Inferior parietal cortex (tissue), 1 donor: ENCODE data around the gene ARHGAP10.
"Not testable (repeated sequence)": the region's sequence is repeated elsewhere in the genome, so short reads cannot be mapped to it uniquely, and the experiment has no call there.

Source experiments
- DNase-seq: peaks from one replicate; pipeline ENCODE4 v3.0.0-alpha.2; 2016; ENCODE audit errors: extremely low spot score

Gene ARHGAP10

GRCh38 chr4:147794314-147794680 is 62.4 kb downstream of the ARHGAP10 start:
- no peak for DNase-seq

GRCh38 chr4:147794787-147795413 is 63.0 kb downstream of the ARHGAP10 start:
- no peak for DNase-seq

DNA sequence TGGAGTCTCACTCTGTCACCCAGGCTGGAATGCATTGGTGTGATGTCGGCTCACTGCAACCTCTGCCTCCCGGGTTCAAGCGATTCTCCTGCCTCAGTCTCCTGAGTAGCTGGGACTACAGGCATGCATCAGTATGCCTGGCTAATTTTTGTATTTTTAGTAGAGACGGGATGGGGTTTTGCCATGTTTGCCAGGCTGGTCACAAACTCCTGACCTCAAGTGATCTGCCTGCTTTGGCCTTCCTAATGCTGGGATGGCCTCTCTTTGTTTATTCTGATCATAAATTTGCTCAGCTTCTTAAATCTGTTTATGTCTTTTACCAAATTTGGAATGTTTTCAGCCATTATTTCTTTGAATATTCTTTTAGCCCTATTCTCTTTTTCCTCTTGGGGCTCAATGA is 67.2 kb downstream of the ARHGAP10 start:
- not testable (repeated sequence) for DNase-seq

- no peak for DNase-seq
Measured at GRCh38 chr4:147799986-147800555, 68.2 kb downstream of the ARHGAP10 start.

GRCh38 chr4:147801820-147802219 is 69.9 kb downstream of the ARHGAP10 start:
- no peak for DNase-seq

DNA sequence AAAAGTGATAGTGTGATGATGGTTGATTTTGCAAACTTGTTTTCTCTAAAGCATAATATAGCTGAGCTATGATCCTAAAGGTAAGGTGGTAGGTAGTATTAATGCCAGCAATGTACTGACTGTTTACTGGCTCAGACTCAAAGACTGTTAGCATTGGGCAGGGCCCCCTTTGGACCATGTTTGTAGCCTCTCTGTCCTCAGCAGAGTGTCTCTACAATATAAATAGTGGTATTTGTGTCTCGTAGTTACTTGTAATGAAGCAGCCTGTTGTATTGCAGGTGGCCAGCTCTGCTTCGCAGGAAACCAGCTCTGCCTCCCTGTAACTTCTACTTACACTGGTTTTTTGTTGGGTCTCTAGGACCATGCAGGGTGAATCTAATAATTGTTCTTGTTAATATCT is 70.5 kb downstream of the ARHGAP10 start:
- DNase-seq, result no peak

DNA sequence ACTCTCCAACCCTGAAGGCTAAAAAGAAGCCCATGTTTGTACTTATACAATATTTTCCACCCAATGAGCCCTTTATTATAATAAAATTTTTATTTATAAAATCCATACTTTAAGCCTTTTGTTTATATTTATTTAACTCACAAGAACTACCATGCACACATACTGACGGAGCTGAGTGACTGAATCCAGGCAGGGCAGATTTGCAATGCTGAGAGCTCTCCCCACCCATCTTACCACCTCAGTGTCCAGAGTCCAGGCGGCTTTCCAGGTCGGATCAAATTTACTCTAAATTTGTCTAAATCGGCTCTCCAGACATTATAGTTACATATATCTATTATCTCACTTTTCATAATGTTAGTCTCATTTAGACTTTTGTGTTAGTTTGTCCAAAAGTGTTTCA is 74.1 kb downstream of the ARHGAP10 start:
- no peak for DNase-seq

- DNase-seq, result no peak
Measured at GRCh38 chr4:147808447-147808846, 76.6 kb downstream of the ARHGAP10 start.

DNA sequence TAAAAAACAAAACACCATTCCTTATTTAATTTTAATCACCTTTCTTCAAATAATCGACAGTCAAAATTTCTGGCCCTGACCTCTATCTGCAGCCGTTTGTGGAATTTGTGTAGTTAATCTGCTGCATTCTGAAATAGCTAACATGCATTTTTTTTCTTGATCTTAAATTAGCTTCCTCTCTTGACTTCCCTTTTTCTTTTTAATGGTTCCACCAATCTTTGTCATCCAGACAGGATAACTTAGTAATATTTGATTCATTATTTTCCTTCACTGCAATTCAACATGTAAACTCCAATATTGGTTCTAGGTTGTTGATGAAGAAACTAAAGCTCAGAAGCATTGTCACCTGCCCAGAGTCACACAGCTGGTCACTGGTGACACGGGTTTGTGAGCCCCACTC is 77.3 kb downstream of the ARHGAP10 start:
- DNase-seq, result no peak

- no peak for DNase-seq
Measured at GRCh38 chr4:147811878-147812277, 80.0 kb downstream of the ARHGAP10 start.

DNA sequence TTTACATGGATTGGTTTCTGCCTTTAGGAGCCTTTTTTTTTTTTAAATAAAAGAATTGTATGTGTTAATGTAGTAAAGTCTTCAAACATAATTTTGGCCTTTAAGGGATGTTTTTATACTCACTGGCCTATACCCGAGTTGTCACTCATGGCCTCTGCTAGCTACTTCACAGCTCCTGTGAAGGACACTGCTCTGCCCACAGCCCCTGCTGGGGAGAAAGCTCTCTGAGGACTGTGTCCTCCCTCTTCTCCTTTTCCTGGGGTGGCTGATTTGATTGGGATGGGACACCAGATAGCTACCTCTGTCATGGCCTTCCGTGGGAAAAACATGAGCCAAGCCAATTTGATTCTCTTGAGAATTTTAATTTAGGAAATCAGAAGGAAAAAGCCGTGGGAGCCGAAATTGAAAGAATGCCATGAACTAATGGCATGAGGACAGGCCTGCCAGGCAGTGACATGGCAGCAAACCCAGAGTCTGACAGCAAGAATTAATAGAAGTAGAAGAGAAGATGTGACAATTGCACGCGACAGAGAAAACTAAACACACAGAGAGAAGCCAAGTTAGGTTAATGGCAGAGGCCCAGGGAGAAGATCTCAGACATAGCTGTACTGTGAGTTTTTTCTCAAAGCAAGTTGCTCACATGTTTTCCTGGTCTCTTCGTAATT is 81.4 kb downstream of the ARHGAP10 start:
- DNase-seq, result no peak

GRCh38 chr4:147813973-147814372 is 82.1 kb downstream of the ARHGAP10 start:
- DNase-seq, result no peak

DNA sequence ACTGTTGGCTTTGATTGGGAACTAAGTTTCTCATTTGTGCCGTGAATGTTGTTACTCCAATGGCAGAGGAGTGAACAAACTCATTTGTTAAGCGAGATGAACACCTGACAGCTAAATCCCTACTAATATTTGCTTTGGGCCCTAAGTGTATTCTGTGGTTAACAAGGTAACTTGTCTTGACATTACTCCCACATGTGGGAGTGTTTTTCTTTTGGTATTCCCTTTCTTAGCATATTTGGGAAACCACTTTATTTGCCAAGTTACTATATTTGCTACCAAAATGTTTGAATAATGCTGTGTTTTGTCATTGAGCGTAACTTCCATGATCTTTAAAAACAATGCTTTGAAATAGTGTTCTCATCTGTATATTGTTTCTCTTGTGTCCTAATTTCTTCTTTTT is 82.5 kb downstream of the ARHGAP10 start:
- DNase-seq, result no peak

GRCh38 chr4:147815741-147816140 is 83.9 kb downstream of the ARHGAP10 start:
- no peak for DNase-seq

DNA sequence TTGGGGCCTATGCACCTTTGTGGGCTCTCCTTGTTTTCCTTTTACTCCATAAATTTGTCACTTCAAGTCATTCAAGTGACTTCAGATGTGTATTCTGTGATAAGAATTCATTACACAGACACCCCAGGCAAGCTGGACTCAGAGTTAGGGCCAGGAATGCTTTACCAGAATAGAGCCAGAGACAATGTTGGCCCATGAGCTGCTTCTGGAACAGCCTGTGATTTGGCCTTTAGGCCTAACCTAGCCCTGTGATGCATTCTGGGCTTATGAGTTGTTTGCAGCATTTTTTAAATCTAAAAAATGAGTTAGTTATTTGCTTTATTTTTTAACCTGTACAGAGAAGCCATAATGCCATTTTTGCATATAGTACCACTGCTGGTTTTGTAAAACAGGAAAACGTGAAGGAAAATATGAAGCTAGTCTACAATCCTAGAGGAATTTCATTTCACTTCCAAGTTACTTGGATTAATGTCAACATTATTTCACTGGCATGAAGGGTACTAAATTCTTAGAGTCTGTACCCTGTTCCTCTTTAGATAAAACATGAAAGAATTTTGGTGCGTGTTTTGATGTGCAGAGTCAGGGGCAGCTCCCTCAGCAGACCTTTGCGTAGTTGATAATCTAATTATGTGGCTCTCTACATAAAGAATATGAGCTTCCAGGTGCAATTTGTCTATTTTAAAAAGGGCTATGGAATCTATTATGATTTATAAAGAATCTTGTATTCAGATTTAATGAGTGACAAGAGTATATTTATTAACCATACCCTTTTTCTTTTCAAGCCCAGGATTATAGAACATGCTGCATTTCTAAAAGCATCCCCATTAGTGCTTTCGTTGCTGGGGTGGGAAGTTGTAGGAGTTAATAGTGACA is 84.7 kb downstream of the ARHGAP10 start:
- no peak for DNase-seq

DNA sequence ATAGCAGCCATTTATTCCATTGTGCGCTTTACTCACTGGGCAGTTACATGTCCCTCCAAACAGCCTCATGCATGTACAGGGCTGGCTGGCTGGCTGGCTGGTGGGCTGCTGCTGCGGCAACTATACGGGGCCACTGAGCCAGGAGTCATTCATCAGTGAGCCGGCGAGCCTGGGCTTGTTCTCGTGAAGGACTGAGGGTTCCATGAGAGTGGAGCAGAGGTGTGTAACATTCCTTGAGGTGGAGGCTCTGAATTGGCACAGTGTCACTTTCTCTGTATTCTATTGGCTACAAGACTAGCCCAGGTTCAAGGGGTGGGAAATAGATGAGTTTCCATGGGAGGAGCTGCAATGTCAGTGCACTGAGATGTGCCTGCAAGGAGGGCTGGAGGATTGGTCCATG is 89.1 kb downstream of the ARHGAP10 start:
- no peak for DNase-seq

GRCh38 chr4:147821555-147821954 is 89.7 kb downstream of the ARHGAP10 start:
- no peak for DNase-seq

GRCh38 chr4:147822128-147822527 is 90.2 kb downstream of the ARHGAP10 start:
- DNase-seq, result no peak

DNA sequence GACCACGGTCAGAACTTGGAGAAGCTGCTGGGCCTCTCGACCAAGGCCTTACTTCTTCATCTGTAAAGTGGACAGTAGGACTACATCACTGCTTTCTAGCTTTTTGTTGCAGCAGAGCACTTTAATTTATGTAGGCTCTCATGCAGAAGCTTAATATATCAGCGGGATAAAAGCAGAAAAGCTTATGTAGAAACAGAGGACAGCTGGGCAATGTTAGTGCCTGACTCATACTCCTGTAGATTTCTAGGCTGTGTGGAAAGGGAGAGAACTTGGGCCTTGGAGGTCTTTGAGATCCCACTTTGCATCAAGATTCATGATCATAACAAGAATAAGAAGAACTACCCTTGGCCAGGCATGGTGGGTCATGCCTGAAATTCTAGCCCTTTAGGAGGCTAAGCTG is 91.2 kb downstream of the ARHGAP10 start:
- DNase-seq, result no peak

DNA sequence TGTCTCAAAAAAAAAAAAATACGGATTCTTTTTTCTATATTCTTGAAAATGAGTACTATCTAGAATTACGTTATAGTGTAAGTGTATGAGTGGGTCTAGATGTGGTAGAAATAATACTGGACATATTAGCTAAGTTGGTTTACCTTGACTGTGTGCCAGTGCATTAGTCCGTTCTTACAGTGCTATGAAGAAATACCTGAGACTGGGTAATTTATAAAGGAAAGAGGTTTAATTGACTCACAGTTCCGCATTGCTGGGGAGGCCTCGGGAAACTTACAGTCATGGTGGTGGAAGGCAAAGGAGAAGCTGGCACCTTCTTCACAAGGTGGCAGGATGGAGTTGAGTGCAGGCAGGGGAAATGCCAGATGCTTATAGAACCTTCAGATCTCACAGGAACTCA is 92.4 kb downstream of the ARHGAP10 start:
- no peak for DNase-seq

GRCh38 chr4:147824884-147825283 is 93.0 kb downstream of the ARHGAP10 start:
- DNase-seq, result no peak

DNA sequence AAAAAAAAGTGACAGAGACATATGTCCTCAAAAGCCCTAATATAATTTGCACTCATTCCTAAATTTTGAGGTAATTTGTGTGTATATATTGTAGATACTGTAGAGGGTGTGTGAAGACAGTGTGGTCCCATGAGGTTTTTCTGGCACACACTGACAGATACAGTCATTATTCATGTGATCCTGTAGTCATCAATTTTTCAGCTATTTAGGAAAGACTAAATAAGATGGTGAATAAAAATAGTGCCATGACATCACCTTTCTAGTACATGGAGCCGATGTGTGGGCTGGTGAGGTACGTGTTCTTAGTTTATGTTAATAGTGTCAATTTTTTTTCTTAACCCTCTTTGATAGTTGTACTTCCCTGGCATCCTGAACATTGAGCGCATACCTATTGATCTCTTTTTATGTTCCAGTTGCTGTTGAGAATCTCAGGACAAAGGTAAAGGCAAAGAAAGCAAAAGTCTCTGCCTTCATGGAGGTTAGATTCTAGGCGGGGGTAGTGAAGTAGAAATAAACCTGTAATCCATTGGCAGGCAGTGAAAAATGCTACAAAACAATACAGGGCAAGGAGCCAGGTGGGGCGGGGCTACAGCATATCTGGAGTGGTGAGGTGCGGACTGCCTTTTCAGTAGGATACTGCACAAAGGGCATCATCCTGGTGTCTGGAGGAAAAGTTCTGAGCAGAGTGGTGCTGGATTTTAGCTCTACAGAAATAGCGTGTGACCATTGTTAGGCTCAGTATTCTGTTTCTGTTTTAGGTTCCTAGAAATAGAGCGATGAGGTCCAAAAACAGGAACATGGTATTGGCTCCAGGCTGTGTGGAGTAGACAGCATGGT is 93.8 kb downstream of the ARHGAP10 start:
- DNase-seq, result no peak
